Measurements from ENCODE around the gene B4GALT3. TPM values are rescaled to one million over a fixed set of nuclear protein-coding genes. Genes with fewer than 3 reads are reported as not detected.
A peak's percentile ranks its signal among the peaks of the same experiment; 100 is the strongest.

B4GALT3 gene
- total and polyA plus RNA-seq, 2 of the 4 experiments (the other 2 are of a cell fraction), result 19.9 to 36.0 TPM

GRCh38 chr1:161171191-161171590 lies 6.1 kb downstream of the B4GALT3 start:
- Histone ChIP-seq H3K27ac (ENCODE audit: insufficient read depth, low read length) (no peak overlapping the region), H3K9me3 (ENCODE audit: control insufficient read depth, insufficient read depth, low read length) (no peaks in the 10 kb centered on the region), H3K27me3 (ENCODE audit: control insufficient read depth, insufficient read depth, low read length) (no peaks in the 10 kb centered on the region), H3K23ac (ENCODE audit: low read depth, low read length) (no peak overlapping the region), H3K4me1 (ENCODE audit: control insufficient read depth, insufficient read depth, low read length) (peaks cover 11% of the 10 kb centered on the region; the same call in 1 of the 2 replicates), H2AK5ac (ENCODE audit: low read depth, low read length) (no peak overlapping the region), H3K14ac (replicated peaks; ENCODE audit: low read depth, low read length) (no peak overlapping the region), H3K9ac (ENCODE audit: low read depth, low read length) (no peak overlapping the region), H3K36me3 (ENCODE audit: control insufficient read depth, insufficient read depth, low read length) (peaks cover 46% of the 10 kb centered on the region), H2AFZ (replicated peaks; ENCODE audit: low read length, poor library complexity) (no peak overlapping the region), H3K18ac (ENCODE audit: low read depth, low read length) (no peak overlapping the region), H4K91ac (ENCODE audit: insufficient read depth, low read depth, low read length) (no peak overlapping the region), H3K4me2 (ENCODE audit: low read depth, low read length) (no peak overlapping the region), H3K4me3 (ENCODE audit: insufficient read depth, low read depth, low read length) (no peak overlapping the region), H2BK120ac (ENCODE audit: low read depth, low read length) (no peak overlapping the region), H2BK20ac (ENCODE audit: low read depth, low read length) (no peak overlapping the region), H4K8ac (ENCODE audit: low read depth in 2 of 2, low read length in 2 of 2) (no peak overlapping the region), H4K5ac (ENCODE audit: low read depth, low read length) (no peak overlapping the region), H3K4ac (ENCODE audit: low read depth, low read length) (no peak overlapping the region), H2BK15ac (ENCODE audit: low read depth, low read length) (no peak overlapping the region; the same call in 2 of the 3 replicates), H2AK9ac (replicated peaks; ENCODE audit: low read depth, low read length, poor library complexity) (no peak overlapping the region), H3K9me1 (ENCODE audit: insufficient read depth, low read length) (peaks cover 10% of the 10 kb centered on the region), H2BK5ac (ENCODE audit: low read depth, low read length, poor library complexity, severe bottlenecking) (no peak overlapping the region), H4K20me1 (ENCODE audit: insufficient read depth, low read length) (peaks cover 13% of the 10 kb centered on the region; the same call in 1 of the 2 replicates), H3K79me1 (ENCODE audit: low read depth in 1 of 2, low read length in 2 of 2) (peaks cover 11 to 37% of the 10 kb centered on the region in 2 experiments), H3K56ac (ENCODE audit: extremely low read depth, insufficient read depth, low read length) (no peak overlapping the region)
- BruUV-seq (replicated peaks), result no TSS peak
- no peak for ATAC-seq (ENCODE audit: low read depth)
- in situ Hi-C loops (cut with MboI; ENCODE audit: low sequenced_read_pairs) (no loop called here), dilution Hi-C loops (cut with HindIII; ENCODE audit: low sequenced_read_pairs, unreplicated experiment) (no loop called here), intact Hi-C loops (cut with micrococcal nuclease) (no loop called here)
- ChIA-PET CTCF (interaction anchor here (0.6 to 0.8 kb wide), 2 partner anchors 32 to 557 kb away, joined by 3 to 6 read pairs; no protein-coding TSS in a partner anchor), POLR2A (ENCODE audit: unreplicated experiment) (no interaction called here)
- no peak for DNase-seq
- no CpG with 5 or more reads among the region's 5 CpGs for WGBS, 2 experiments (ENCODE audit: extremely low coverage in 2 of 2, insufficient read length in 1 of 2)
- TF ChIP-seq CTCF (conservative IDR thresholded peaks at IDR 0.05; ENCODE audit: low read depth, low read length) (0 out of 2 replicates have a peak, but pooled peaks have one; percentile 26), SMC3 (IDR thresholded peaks at IDR 0.05; ENCODE audit: low read depth, low read length) (no peak), MAFK (IDR thresholded peaks at IDR 0.05; ENCODE audit: low read depth, low read length) (no peak), MXI1 (IDR thresholded peaks at IDR 0.05; ENCODE audit: borderline replicate concordance, low read depth, low read length) (no peak), FOS (IDR thresholded peaks at IDR 0.05; ENCODE audit: low read depth, low read length) (no peak), USF2 (IDR thresholded peaks at IDR 0.05; ENCODE audit: low read depth, low read length) (no peak), MAZ (IDR thresholded peaks at IDR 0.05; ENCODE audit: borderline replicate concordance, low read depth, low read length) (no peak), NFE2L2 (IDR thresholded peaks at IDR 0.05; ENCODE audit: low read depth, low read length) (no peak), RCOR1 (IDR thresholded peaks at IDR 0.05; ENCODE audit: insufficient replicate concordance, low read length) (no peak)

Data from IMR-90 (cell line).